ENCODE data around the gene STK25. TPM values are rescaled to one million over a fixed set of nuclear protein-coding genes. Genes with fewer than 3 reads are reported as not detected.

The STK25 gene
- total and polyA plus RNA-seq, 10 donors: 127 to 254 (median 172) TPM

DNA sequence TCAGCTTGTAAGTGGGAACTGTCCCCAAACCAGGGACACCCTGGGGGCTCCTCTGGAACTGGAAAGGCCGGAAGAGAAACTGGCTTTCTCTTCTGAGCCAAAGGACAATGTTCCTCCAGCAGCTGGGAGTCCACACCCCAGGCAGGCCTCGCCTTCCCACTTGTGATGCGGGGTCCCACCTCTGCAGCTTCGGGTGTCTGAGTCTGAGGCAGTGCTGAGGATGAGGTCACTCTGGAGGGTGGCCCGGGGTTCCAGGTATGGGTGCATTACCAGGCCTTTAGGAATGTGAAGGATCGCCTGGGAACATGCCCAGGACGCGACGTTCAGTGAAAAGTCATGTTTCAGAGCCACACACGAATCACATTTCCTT lies 32.0 kb upstream of the STK25 start:
- WGBS, 5 donors: 53 to 70% (median 66%) methylated on average over 10 of the region's 10 CpGs
- H3K9me3 ChIP-seq: no peaks in the 10 kb centered on the region
- no peaks in the 10 kb centered on the region for H3K36me3 ChIP-seq
- peak overlapping the region in 4 of 8 donors; percentile 32 to 61 (median 36) for H3K4me3 ChIP-seq
- DNase-seq: peak; percentile 59
- peaks cover 0 to 64% (median 17%) of the 10 kb centered on the region in 7 donors for H3K27me3 ChIP-seq (replicated peaks in 1 of 7)
- intact Hi-C loops (cut with DNase I; ENCODE audit: low total_unique reads): no loop called here
- H3K4me1 ChIP-seq: peaks cover 6 to 23% (median 16%) of the 10 kb centered on the region in 6 donors
- no peak overlapping the region for H3K27ac ChIP-seq
- TF ChIP-seq, protein P1, sequence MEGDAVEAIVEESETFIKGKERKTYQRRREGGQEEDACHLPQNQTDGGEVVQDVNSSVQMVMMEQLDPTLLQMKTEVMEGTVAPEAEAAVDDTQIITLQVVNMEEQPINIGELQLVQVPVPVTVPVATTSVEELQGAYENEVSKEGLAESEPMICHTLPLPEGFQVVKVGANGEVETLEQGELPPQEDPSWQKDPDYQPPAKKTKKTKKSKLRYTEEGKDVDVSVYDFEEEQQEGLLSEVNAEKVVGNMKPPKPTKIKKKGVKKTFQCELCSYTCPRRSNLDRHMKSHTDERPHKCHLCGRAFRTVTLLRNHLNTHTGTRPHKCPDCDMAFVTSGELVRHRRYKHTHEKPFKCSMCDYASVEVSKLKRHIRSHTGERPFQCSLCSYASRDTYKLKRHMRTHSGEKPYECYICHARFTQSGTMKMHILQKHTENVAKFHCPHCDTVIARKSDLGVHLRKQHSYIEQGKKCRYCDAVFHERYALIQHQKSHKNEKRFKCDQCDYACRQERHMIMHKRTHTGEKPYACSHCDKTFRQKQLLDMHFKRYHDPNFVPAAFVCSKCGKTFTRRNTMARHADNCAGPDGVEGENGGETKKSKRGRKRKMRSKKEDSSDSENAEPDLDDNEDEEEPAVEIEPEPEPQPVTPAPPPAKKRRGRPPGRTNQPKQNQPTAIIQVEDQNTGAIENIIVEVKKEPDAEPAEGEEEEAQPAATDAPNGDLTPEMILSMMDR (IDR thresholded peaks at IDR 0.05 in 8 of 11, conservative IDR thresholded peaks at IDR 0.05 in 3 of 11): no peak
- TF ChIP-seq POLR2A (IDR thresholded peaks at IDR 0.05) (no peak), POLR2AphosphoS5 (IDR thresholded peaks at IDR 0.05) (no peak)

DNA sequence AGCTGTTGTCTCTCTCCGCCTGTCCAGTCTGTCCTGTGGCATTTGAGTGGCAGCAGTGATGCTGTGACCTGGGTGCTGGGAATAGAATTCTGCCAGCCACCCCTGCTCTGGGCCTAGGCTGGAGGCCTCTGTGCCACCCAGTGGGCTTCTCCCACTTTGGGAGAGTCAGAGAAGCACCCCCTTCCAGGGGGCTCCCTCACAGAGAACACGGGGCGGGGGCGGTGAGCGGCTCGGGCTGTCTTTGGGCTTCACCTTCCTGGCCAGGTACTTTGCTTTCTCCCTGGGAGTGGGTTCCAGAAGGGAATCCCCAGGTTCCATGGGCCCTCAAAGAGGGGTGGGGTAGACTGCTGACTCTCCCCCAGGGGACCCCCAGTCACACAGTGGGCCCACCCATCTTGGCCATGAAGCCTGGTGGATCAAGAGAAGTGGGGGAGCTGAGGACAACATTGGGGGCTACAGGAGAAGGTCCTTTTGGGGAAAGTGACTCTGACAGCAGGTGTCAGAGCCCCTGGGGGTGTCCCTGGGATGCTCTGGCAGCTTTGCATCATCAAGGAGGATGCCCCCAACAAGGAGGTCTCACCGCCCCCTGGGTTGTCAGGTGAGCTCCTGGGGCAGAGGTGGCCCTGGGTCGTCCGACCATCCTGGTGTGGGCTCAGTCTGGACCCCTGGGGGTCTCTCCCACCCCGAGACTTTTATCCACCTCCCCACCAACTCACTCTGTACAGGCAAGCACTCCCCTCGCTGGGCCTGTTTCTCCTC lies 31.4 kb upstream of the STK25 start:
- no peaks in the 10 kb centered on the region for H3K36me3 ChIP-seq
- H3K27me3 ChIP-seq (replicated peaks in 1 of 7): peaks cover 0 to 58% (median 17%) of the 10 kb centered on the region in 7 donors
- no peak overlapping the region for H3K27ac ChIP-seq
- H3K4me1 ChIP-seq: peaks cover 6 to 23% (median 16%) of the 10 kb centered on the region in 6 donors
- 92 to 96% (median 93%) methylated on average over 11 of the region's 11 CpGs for WGBS, 5 donors
- peak; percentile 47 for DNase-seq
- intact Hi-C loops (cut with DNase I; ENCODE audit: low total_unique reads): no loop called here
- no peaks in the 10 kb centered on the region for H3K9me3 ChIP-seq
- no peak overlapping the region for H3K4me3 ChIP-seq
- no peak for TF ChIP-seq POLR2A (IDR thresholded peaks at IDR 0.05)
- no peak for TF ChIP-seq POLR2AphosphoS5 (IDR thresholded peaks at IDR 0.05)
- TF ChIP-seq, protein P1 (IDR thresholded peaks at IDR 0.05 in 8 of 11, conservative IDR thresholded peaks at IDR 0.05 in 3 of 11): no peak

DNA sequence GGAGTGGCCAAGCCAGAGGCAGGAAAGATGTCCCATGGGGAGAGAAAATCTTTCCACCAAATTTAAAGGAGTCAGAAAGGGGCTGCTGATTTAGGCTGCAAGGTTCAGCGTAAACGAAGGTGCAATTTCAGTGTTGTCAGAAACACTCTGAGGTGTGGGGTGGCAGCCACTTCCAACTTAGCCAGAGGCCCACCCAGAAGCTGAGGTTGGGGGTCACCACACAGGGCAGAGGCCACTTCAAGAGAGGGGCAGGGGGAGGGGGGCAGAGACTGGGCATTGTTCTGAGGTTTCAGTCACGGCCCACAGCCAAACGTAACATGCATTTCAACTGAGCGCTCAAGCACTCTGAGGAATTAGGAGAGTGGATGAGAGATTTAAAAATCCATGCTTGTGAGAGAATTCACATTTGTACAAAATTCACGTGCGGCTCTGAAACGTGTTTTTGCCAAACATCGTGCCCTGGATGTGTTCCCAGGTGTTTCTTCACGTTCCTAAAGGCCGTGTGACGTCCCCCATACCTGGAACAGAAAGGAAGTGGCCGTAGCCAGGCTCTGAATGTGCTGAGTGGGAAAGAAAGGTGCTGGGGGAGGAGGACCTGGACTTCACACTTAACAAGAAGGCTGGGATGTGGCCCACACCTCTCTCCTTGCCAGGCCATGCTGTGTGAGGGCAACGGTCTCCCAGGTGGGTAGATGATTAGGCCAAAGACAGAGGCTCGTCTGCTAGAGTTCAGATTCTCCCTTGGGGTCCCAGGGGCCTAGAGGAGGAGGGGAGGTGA lies 30.6 kb upstream of the STK25 start:
- Histone ChIP-seq H3K9me3 (no peaks in the 10 kb centered on the region), H3K36me3 (no peaks in the 10 kb centered on the region), H3K27ac (no peak overlapping the region), H3K4me3 (no peak overlapping the region), H3K27me3 (replicated peaks in 1 of 7) (peaks cover 0 to 54% (median 17%) of the 10 kb centered on the region in 7 donors), H3K4me1 (peaks cover 6 to 23% (median 16%) of the 10 kb centered on the region in 6 donors)
- 86 to 93% (median 90%) methylated on average over 15 of the region's 15 CpGs for WGBS, 5 donors
- DNase-seq: peak; percentile 22
- TF ChIP-seq POLR2A (IDR thresholded peaks at IDR 0.05) (no peak), POLR2AphosphoS5 (IDR thresholded peaks at IDR 0.05) (no peak)
- TF ChIP-seq, protein P1 (IDR thresholded peaks at IDR 0.05 in 8 of 11, conservative IDR thresholded peaks at IDR 0.05 in 3 of 11): no peak
- intact Hi-C loops (cut with DNase I; ENCODE audit: low total_unique reads): no loop called here
